Measurements from ENCODE around the gene APPBP2. TPM values are rescaled to one million over a fixed set of nuclear protein-coding genes. Genes with fewer than 3 reads are reported as not detected.

The APPBP2 gene, protein sequence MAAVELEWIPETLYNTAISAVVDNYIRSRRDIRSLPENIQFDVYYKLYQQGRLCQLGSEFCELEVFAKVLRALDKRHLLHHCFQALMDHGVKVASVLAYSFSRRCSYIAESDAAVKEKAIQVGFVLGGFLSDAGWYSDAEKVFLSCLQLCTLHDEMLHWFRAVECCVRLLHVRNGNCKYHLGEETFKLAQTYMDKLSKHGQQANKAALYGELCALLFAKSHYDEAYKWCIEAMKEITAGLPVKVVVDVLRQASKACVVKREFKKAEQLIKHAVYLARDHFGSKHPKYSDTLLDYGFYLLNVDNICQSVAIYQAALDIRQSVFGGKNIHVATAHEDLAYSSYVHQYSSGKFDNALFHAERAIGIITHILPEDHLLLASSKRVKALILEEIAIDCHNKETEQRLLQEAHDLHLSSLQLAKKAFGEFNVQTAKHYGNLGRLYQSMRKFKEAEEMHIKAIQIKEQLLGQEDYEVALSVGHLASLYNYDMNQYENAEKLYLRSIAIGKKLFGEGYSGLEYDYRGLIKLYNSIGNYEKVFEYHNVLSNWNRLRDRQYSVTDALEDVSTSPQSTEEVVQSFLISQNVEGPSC
- 6.2 TPM for polyA plus RNA-seq (2012; ENCODE audit: low read depth, missing spikeins)

DNA sequence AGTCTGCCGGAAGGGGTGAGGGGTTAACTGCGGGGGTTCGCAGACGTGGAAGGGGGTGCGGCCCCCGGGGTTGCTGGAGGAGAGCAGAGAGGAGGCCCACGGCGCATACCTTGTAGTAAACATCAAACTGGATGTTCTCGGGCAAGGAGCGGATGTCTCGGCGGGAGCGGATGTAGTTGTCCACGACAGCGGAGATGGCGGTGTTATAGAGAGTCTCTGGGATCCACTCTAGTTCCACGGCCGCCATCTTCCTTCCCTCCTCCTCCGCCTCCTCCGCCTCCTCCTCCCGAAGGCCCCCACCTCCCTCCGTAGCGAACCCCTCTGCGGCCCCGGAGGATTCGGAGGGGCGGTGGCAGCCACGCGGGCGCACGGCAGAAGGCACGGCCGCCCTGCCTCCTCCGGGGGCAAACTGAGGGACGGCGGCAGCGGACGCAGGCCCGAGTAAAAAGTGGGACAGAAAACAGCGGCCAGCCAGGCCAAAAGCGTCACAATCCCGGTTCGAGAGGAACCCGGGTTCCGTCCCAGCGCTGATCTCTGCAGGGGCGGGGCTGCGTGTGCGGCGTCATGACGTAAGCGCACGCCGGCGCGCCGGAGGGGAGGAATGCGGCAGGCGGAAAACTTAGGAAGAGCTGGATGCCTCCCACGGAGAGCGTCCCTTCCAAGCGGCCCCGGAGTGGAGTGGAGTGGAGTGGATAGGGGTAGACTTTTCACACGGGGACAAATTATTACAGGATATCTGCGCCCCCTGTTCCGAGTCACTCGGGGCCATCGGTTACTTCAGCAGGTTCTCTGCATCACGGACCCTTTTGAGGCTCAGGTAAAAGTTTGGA lies at the start of gene APPBP2:
Gene APPBP2, minus strand, starts transcription at position 558 of the 830 bp plus-strand sequence. Its CDS starts 311 bp downstream, at position 247.
- peak; percentile 68 for DNase-seq (ENCODE audit: insufficient read length, low spot score)
- peak; percentile 85 for FAIRE-seq
- TF ChIP-seq POU2F2 (IDR thresholded peaks at IDR 0.05; ENCODE audit: low read depth, low read length) (no peak), POLR2AphosphoS5 (IDR thresholded peaks at IDR 0.05; ENCODE audit: low read depth, low read length) (peak; percentile 61; the same call in 1 of the 2 replicates), SPI1 (IDR thresholded peaks at IDR 0.05; ENCODE audit: low read depth, low read length) (no peak), POLR2A (IDR thresholded peaks at IDR 0.05; ENCODE audit: low read depth, low read length) (peak; percentile 52; the same call in 1 of the 2 replicates), TAF1 (IDR thresholded peaks at IDR 0.05; ENCODE audit: low read depth, low read length) (peak; percentile 55; the same call in 1 of the 2 replicates), PAX5 (IDR thresholded peaks at IDR 0.05; ENCODE audit: insufficient read depth, low read length, severe bottlenecking) (no peak)

DNA sequence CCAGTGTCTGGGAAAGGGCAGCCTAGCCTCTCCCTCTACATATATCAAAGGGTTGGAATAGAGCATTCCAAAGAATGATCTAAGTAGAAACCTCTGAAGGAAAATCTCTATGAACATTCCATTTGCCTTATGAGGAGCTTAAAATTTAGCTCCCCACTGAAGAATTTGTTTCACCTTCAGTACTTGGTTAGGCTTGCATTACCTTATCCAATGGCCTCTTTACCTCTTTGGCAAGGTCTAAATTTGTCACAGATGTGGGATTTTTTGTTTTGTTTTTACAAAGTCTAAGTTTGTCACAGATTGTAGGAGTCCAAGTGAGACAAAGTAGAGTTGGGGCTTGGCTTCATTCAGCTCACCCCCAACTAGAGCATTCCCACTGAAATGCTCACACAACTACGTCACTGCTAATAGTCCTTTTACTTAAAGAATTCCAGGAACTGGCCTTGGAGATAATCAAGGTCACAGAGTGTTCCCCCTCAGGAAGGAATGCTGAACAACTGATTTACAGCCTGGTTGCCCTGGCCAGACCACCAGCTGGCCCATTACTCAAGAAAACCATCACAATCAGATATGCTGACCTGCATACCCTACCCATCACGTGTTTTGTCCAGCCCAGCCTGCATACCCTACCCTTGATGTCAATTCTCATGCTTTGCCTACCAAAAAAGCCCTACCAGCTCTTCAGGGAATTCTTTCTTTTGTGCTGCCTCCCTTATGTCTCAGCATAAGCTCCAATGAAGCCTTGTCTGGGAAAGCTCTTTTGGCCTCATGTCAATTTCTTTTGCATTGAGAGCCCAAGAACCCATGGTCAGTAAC lies 47.4 kb upstream of the APPBP2 start:
- DNase-seq (ENCODE audit: insufficient read length, low spot score) (no peak), FAIRE-seq (no peak)
- TF ChIP-seq POLR2A (IDR thresholded peaks at IDR 0.05; ENCODE audit: low read depth, low read length): no peak
- TF ChIP-seq PAX5 (IDR thresholded peaks at IDR 0.05; ENCODE audit: insufficient read depth, low read length, severe bottlenecking): no peak
- no peak for TF ChIP-seq POU2F2 (IDR thresholded peaks at IDR 0.05; ENCODE audit: low read depth, low read length)
- no peak for TF ChIP-seq TAF1 (IDR thresholded peaks at IDR 0.05; ENCODE audit: low read depth, low read length)

DNA sequence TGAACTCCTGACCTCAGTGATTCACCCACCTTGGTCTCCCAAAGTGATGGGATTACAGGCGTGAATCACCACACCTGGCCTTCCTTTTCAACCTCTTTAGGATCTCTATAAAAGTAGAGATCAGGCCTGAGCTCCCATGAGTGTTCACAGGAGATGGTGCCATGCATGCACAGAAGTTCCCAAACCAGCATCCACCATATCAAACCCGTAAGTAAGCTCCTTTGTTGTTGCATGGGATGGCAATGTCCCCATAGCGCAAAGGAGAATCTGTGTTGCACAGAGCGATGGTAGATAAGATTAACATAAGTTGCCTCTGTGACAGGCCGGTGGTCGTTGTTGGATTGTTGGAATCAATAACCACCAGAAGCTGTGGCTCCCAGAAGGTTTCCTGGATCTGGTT lies 39.2 kb upstream of the APPBP2 start:
- FAIRE-seq: no peak
- no peak for DNase-seq (ENCODE audit: insufficient read length, low spot score)
- TF ChIP-seq TAF1 (IDR thresholded peaks at IDR 0.05; ENCODE audit: low read depth, low read length): no peak
- TF ChIP-seq POU2F2 (IDR thresholded peaks at IDR 0.05; ENCODE audit: low read depth, low read length): no peak
- no peak for TF ChIP-seq POLR2AphosphoS5 (IDR thresholded peaks at IDR 0.05; ENCODE audit: low read depth, low read length)
- no peak for TF ChIP-seq SPI1 (IDR thresholded peaks at IDR 0.05; ENCODE audit: low read depth, low read length)
- no peak for TF ChIP-seq POLR2A (IDR thresholded peaks at IDR 0.05; ENCODE audit: low read depth, low read length)
- TF ChIP-seq PAX5 (IDR thresholded peaks at IDR 0.05; ENCODE audit: insufficient read depth, low read length, severe bottlenecking): no peak

DNA sequence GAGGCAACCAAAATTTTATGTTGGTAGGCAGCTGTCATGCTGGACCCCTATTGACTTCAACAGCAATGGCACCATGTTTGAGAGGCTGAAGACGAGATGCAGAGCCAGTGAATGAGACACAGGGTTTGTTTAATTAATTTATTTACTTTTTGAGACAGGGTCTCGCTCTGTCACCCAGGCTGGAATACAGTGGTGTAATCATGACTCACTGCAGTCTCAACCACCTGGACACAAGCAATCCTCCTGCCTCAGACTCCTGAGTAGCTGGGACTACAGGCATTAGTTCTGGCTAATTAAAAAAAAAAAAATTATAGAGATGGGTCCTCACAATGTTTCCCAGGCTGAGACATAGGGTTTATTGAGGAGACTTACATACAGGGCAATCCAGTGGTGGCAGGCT lies 37.7 kb upstream of the APPBP2 start:
- TF ChIP-seq SPI1 (IDR thresholded peaks at IDR 0.05; ENCODE audit: low read depth, low read length): no peak
- TF ChIP-seq POLR2AphosphoS5 (IDR thresholded peaks at IDR 0.05; ENCODE audit: low read depth, low read length): no peak
- TF ChIP-seq POLR2A (IDR thresholded peaks at IDR 0.05; ENCODE audit: low read depth, low read length): no peak
- TF ChIP-seq TAF1 (IDR thresholded peaks at IDR 0.05; ENCODE audit: low read depth, low read length): no peak
- TF ChIP-seq PAX5 (IDR thresholded peaks at IDR 0.05; ENCODE audit: insufficient read depth, low read length, severe bottlenecking): no peak
- TF ChIP-seq POU2F2 (IDR thresholded peaks at IDR 0.05; ENCODE audit: low read depth, low read length): no peak
- FAIRE-seq: no peak

DNA sequence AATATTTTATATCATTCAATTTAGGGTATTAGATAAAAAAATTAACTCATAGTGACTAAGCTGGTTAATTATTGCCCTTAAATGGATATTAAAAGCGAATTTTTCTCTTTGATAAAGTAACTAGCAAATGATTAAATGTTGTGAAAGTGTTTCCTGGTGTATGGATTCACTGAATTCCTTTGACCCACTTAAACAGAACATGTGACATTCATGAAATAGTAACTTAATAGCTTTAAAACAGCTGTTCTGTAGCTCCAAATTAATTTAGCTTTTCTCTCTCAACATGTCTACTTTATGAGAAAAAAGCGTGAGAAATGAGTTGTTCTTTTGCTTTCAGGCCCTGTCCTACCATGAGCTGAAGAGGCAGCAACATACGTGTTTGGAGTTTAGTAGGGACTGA lies 36.4 kb upstream of the APPBP2 start:
- no peak for FAIRE-seq
- DNase-seq (ENCODE audit: insufficient read length, low spot score): no peak
- no peak for TF ChIP-seq POLR2AphosphoS5 (IDR thresholded peaks at IDR 0.05; ENCODE audit: low read depth, low read length)
- no peak for TF ChIP-seq POLR2A (IDR thresholded peaks at IDR 0.05; ENCODE audit: low read depth, low read length)
- no peak for TF ChIP-seq SPI1 (IDR thresholded peaks at IDR 0.05; ENCODE audit: low read depth, low read length)
- no peak for TF ChIP-seq POU2F2 (IDR thresholded peaks at IDR 0.05; ENCODE audit: low read depth, low read length)
- TF ChIP-seq TAF1 (IDR thresholded peaks at IDR 0.05; ENCODE audit: low read depth, low read length): no peak
- TF ChIP-seq PAX5 (IDR thresholded peaks at IDR 0.05; ENCODE audit: insufficient read depth, low read length, severe bottlenecking): no peak

More for the DNA sequence above, 37.7 kb upstream of the APPBP2 start:
- no peak for DNase-seq (ENCODE audit: insufficient read length, low spot score)

DNA sequence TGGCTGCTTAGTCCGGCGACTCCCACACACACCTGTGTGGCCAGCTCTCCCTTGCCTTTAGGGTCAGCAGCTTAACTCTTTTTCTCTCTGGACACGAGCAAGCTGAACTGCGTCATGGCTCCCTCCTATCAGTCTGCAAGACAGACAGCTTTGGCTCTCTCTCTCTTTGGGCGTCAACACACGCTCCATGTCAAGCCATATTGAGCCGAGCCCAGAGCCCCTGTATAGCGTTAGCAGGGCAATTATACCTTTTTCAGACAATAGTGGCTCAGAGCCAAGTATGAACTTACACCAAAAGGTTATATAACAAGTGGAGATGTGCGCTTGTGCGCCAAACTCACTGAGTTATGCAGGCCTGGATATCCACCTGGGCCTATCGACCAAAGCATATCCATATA lies 34.8 kb upstream of the APPBP2 start:
- no peak for FAIRE-seq
- DNase-seq (ENCODE audit: insufficient read length, low spot score): no peak
- TF ChIP-seq SPI1 (IDR thresholded peaks at IDR 0.05; ENCODE audit: low read depth, low read length): no peak

DNA sequence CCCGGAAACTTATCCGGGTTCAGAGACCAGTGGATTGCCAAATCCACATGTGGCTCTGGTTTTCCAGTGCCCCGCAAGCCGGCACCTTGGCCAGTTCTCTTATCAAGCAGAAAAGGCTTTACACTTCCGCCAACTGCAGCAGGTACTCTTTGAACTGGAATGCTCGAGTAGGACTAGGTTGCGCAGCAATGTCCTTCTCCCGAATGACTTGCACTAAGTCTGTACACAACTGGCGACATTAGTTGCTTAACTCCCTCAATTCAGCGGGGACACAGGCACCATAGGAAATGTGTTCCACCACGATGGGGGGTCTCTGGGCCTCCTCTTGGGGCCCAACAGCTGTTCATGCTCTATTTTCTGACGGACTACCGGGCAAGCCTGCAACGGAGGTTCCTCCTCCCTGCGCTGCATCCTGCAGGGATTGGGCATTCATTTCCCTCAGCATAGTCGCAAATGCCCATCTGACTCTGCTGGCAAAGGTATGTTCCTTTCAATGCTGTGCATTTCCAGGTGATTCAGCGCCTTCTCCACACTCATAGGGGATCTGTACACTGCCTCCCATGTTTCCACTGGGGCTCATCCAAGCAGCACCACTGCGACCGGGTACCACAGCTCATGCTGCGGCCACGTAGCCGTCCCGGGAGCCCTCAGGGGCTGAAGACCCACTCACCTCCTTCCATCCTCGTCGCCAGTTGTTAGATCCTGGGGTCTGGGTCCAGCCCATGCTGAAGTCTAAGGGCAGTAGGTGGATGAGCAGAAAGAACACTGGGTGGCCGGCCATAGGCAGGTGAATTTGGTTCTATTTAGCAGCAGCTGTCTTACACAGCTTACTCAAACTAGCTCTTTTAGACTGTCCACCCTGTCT lies 34.2 kb upstream of the APPBP2 start:
- DNase-seq (ENCODE audit: insufficient read length, low spot score): no peak
- TF ChIP-seq SPI1 (IDR thresholded peaks at IDR 0.05; ENCODE audit: low read depth, low read length) (no peak), TAF1 (IDR thresholded peaks at IDR 0.05; ENCODE audit: low read depth, low read length) (no peak), POLR2AphosphoS5 (IDR thresholded peaks at IDR 0.05; ENCODE audit: low read depth, low read length) (no peak), POLR2A (IDR thresholded peaks at IDR 0.05; ENCODE audit: low read depth, low read length) (no peak), PAX5 (IDR thresholded peaks at IDR 0.05; ENCODE audit: insufficient read depth, low read length, severe bottlenecking) (no peak)
- no peak for FAIRE-seq

DNA sequence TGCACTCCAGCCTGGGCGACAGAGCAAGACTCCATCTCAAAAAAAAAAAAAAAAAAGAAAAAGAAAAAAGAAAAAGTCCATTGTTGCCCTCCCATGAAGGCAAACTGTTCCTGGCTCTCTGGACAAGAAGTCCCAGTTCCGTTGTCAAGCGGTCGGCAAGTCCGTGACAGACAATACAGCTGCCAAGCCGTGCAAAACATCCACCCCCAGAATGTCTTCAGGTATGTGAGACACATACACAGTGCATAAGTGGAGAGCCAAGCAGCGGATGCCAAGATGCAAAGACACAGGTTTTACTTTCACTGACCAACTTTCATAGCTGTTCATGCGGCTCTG lies 33.6 kb upstream of the APPBP2 start:
- TF ChIP-seq SPI1 (IDR thresholded peaks at IDR 0.05; ENCODE audit: low read depth, low read length) (no peak), PAX5 (IDR thresholded peaks at IDR 0.05; ENCODE audit: insufficient read depth, low read length, severe bottlenecking) (no peak), TAF1 (IDR thresholded peaks at IDR 0.05; ENCODE audit: low read depth, low read length) (no peak), POLR2AphosphoS5 (IDR thresholded peaks at IDR 0.05; ENCODE audit: low read depth, low read length) (no peak), POLR2A (IDR thresholded peaks at IDR 0.05; ENCODE audit: low read depth, low read length) (no peak), POU2F2 (IDR thresholded peaks at IDR 0.05; ENCODE audit: low read depth, low read length) (no peak)
- no peak for DNase-seq (ENCODE audit: insufficient read length, low spot score)
- FAIRE-seq: no peak

All from GM12891 (cell line).